ENCODE data around the gene CLRN1.
A peak's percentile ranks its signal among the peaks of the same experiment; 100 is the strongest.

CLRN1 gene

DNA sequence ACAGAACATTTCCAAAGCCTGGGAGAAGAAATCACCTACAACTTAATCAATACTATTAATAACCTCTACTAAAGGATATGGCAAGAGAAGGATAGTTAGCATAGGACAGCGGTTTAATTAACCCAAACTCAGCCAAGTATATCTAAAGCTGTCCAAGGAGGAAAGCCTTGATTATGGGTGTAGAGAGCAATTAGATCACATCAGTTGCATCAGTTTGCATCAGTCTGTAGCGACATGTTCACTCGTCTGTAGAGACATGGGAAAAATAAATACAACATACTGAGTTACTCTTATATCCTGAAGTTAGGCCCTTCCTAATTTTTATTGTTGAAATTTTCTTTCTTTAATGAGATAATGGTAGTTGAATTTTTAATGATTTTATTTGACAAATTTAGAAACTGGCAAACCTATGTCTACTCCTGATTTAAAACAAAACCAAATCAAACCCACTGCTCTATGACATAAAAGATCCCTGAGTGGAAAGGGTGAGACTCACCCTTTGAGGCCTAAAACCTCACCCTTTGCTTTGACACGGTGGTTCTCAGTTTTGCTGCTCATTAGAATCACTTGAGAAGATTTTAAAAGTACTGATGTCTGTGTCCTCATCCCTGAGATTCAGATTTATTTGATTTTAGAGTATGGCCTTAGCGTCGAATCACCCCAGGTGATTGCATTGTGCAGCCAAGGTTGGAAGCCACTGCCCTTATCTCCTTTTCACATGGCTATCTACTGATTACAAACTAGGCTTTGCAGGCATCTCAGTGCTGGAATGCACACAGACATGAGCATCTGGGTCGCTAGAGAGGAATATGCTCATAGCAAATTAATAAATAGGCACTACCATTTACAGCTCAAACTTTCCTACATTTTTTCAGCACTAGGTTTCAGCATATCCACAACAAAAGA is 2.8 kb upstream of the CLRN1 start:
- no peak for TF ChIP-seq TAF1 (IDR thresholded peaks at IDR 0.05; ENCODE audit: borderline replicate concordance, low read depth, low read length)
- no peak for TF ChIP-seq POLR2AphosphoS5 (IDR thresholded peaks at IDR 0.05; ENCODE audit: low read depth, low read length)
- no peak for TF ChIP-seq POLR2A (IDR thresholded peaks at IDR 0.05; ENCODE audit: low read depth, low read length)
- FAIRE-seq (no peak), DNase-seq (ENCODE audit: insufficient read length) (no peak)

- DNase-seq (ENCODE audit: insufficient read length) (no peak), FAIRE-seq (no peak)
- TF ChIP-seq POLR2AphosphoS5 (IDR thresholded peaks at IDR 0.05; ENCODE audit: low read depth, low read length), result no peak
- TF ChIP-seq TAF1 (IDR thresholded peaks at IDR 0.05; ENCODE audit: borderline replicate concordance, low read depth, low read length), result no peak
- no peak for TF ChIP-seq POLR2A (IDR thresholded peaks at IDR 0.05; ENCODE audit: low read depth, low read length)
These were observed 1.7 kb downstream of the CLRN1 start for GRCh38 chr3:150970665-150971324.

GRCh38 chr3:150968341-150969035 is 4.0 kb downstream of the CLRN1 start:
- TF ChIP-seq POLR2AphosphoS5 (IDR thresholded peaks at IDR 0.05; ENCODE audit: low read depth, low read length), result no peak
- TF ChIP-seq POLR2A (IDR thresholded peaks at IDR 0.05; ENCODE audit: low read depth, low read length), result no peak
- TF ChIP-seq TAF1 (IDR thresholded peaks at IDR 0.05; ENCODE audit: borderline replicate concordance, low read depth, low read length), result no peak

DNA sequence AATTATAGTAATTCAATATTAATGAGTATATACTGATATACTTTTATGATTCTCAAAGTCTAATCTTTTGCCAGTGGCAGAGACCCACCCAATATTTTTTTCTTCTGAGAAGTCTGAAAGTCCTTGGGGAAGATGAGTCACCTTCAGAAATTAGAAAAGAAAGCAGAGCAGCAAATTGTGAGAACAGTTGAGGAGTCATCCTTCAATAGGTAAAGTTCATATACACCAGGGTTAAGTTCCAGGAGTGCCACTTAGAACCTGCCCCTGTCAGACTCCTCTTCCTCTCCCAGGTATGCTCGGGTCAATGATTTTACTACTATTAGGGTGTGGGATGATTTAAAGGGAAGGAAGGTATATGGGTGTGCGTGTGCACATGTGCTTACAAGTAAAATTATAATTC is 7.1 kb downstream of the CLRN1 start:
- no peak for TF ChIP-seq POLR2AphosphoS5 (IDR thresholded peaks at IDR 0.05; ENCODE audit: low read depth, low read length)
- TF ChIP-seq TAF1 (IDR thresholded peaks at IDR 0.05; ENCODE audit: borderline replicate concordance, low read depth, low read length), result no peak
- TF ChIP-seq POLR2A (IDR thresholded peaks at IDR 0.05; ENCODE audit: low read depth, low read length), result no peak
- FAIRE-seq (no peak), DNase-seq (ENCODE audit: insufficient read length) (no peak)

More at GRCh38 chr3:150968341-150969035, 4.0 kb downstream of the CLRN1 start:
- FAIRE-seq (no peak), DNase-seq (ENCODE audit: insufficient read length) (no peak)

DNA sequence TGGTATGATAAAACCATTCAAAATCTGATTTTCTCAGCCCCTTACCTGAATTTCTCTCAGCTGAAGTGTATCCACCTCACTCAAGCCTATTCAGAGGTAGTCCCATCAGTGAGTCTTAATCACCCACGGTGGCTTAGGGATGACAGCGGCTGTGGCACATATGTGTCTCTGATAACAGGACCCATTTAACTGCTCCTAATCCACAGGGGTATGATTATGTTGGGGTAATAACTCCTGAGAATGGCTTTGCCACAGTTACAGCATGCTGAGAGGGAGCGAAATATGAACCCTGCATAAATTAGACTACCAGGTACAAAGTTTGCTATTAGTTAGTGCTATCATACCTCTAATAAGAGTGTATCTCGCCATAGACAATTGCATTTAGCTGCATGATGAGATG is 10.6 kb downstream of the CLRN1 start:
- FAIRE-seq (no peak), DNase-seq (ENCODE audit: insufficient read length) (no peak)
- TF ChIP-seq POLR2AphosphoS5 (IDR thresholded peaks at IDR 0.05; ENCODE audit: low read depth, low read length) (no peak), TAF1 (IDR thresholded peaks at IDR 0.05; ENCODE audit: borderline replicate concordance, low read depth, low read length) (no peak)

- FAIRE-seq (peak; percentile 40), DNase-seq (ENCODE audit: insufficient read length) (no peak)
- TF ChIP-seq TAF1 (IDR thresholded peaks at IDR 0.05; ENCODE audit: borderline replicate concordance, low read depth, low read length), result no peak
- TF ChIP-seq POLR2AphosphoS5 (IDR thresholded peaks at IDR 0.05; ENCODE audit: low read depth, low read length), result no peak
- no peak for TF ChIP-seq POLR2A (IDR thresholded peaks at IDR 0.05; ENCODE audit: low read depth, low read length)
These were observed 11.5 kb downstream of the CLRN1 start for GRCh38 chr3:150960708-150961684.

DNA sequence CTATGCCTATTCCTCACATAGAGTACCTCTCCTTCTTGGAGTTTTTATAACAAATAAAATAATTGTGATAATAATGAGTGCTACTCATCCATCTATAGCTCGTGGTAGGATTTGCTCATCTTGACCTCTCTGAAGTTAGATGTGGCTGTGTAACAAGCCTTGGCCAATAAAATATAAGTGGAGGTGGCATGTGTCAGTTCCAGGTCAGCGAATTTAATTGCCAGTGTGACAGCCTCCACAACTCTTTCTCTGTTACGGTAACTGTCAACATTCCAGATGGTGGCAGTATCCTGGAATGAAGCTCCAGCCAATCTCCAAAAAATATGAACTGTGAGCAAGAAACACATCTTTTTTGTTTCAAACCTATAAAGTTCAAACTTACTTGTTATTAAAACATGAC is 13.8 kb downstream of the CLRN1 start:
- TF ChIP-seq POLR2A (IDR thresholded peaks at IDR 0.05; ENCODE audit: low read depth, low read length), result no peak
- TF ChIP-seq POLR2AphosphoS5 (IDR thresholded peaks at IDR 0.05; ENCODE audit: low read depth, low read length), result no peak
- no peak for TF ChIP-seq TAF1 (IDR thresholded peaks at IDR 0.05; ENCODE audit: borderline replicate concordance, low read depth, low read length)
- DNase-seq (ENCODE audit: insufficient read length), result no peak

GRCh38 chr3:150956376-150956775 is 16.2 kb downstream of the CLRN1 start:
- FAIRE-seq, result no peak
- TF ChIP-seq TAF1 (IDR thresholded peaks at IDR 0.05; ENCODE audit: borderline replicate concordance, low read depth, low read length) (no peak), POLR2A (IDR thresholded peaks at IDR 0.05; ENCODE audit: low read depth, low read length) (no peak), POLR2AphosphoS5 (IDR thresholded peaks at IDR 0.05; ENCODE audit: low read depth, low read length) (no peak)
- no peak for DNase-seq (ENCODE audit: insufficient read length)

More for the DNA sequence above, 13.8 kb downstream of the CLRN1 start:
- FAIRE-seq, result no peak

DNA sequence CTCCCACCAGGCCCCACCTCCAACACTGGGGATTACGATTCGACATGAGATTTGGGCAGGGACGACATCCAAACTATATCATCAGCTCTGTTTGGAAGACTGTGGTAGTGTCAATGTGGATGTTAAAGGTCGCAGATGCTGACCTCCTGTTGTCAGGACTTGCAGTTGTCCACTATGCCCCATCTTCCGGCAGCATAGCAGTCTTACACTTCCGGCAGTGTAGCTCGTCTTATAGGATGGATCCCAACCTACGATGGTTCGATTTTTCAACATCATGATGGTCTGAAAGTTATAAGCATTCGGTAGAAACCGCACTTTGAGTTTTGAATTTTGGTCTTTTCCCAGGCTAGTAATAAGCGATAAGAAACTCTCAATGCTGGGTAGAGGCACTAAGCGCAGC is 20.6 kb downstream of the CLRN1 start:
- no peak for DNase-seq (ENCODE audit: insufficient read length)
- TF ChIP-seq POLR2A (IDR thresholded peaks at IDR 0.05; ENCODE audit: low read depth, low read length), result no peak
- TF ChIP-seq POLR2AphosphoS5 (IDR thresholded peaks at IDR 0.05; ENCODE audit: low read depth, low read length), result no peak
- no peak for TF ChIP-seq TAF1 (IDR thresholded peaks at IDR 0.05; ENCODE audit: borderline replicate concordance, low read depth, low read length)
- FAIRE-seq, result no peak

GRCh38 chr3:150945226-150946032 is 27.1 kb downstream of the CLRN1 start:
- no peak for DNase-seq (ENCODE audit: insufficient read length)
- FAIRE-seq, result no peak
- TF ChIP-seq POLR2AphosphoS5 (IDR thresholded peaks at IDR 0.05; ENCODE audit: low read depth, low read length) (no peak), TAF1 (IDR thresholded peaks at IDR 0.05; ENCODE audit: borderline replicate concordance, low read depth, low read length) (no peak), POLR2A (IDR thresholded peaks at IDR 0.05; ENCODE audit: low read depth, low read length) (no peak)

Measured in GM12892 (cell line).